HFFc6 (cell line): ENCODE results near the gene MAN1A1. TPM values are rescaled to one million over a fixed set of nuclear protein-coding genes. Genes with fewer than 3 reads are reported as not detected.

ENCODE experiments used
- DNase-seq: peaks from one replicate; pipeline ENCODE4 v3.0.0-alpha.2; 2018
- H3K27ac Mint-ChIP-seq: 2 replicates; pipeline ENCODE4 v1.8.0; 2020; ENCODE audit warnings: mild to moderate bottlenecking, mixed read lengths
- H3K27me3 Mint-ChIP-seq: 2 replicates; pipeline ENCODE4 v1.8.0; 2021; ENCODE audit warnings: mild to moderate bottlenecking, moderate library complexity, mixed read lengths; ENCODE audit not compliant: insufficient read depth
- H3K36me3 Mint-ChIP-seq: 2 replicates; pipeline ENCODE4 v1.8.0; 2021; ENCODE audit warnings: low read depth, mixed read lengths
- H3K4me1 Mint-ChIP-seq: 2 replicates; pipeline ENCODE4 v1.8.0; 2020; ENCODE audit warnings: low read depth, mixed read lengths
- H3K4me3 Mint-ChIP-seq: 2 replicates; pipeline ENCODE4 v1.8.0; 2020; ENCODE audit warnings: mild to moderate bottlenecking, moderate library complexity, mixed read lengths
- H3K9me3 Mint-ChIP-seq: 2 replicates; pipeline ENCODE4 v1.8.0; 2020; ENCODE audit warnings: mild to moderate bottlenecking, mixed read lengths
- CTCF ChIP-seq: fragments of 200-600 bp; sonication (generic); IDR thresholded peaks from 2 replicates; pipeline ENCODE4 v1.5.0; 2021; ENCODE audit warnings: antibody characterized with exemption, mild to moderate bottlenecking
- total RNA-seq, 6 experiments: library from RNA; stranded (reverse); fragmentation: NEBNext Ultra II Directional; extraction: Animal tissue kit (Norgen Biotek cat#: 25700); gene quantifications; 2 replicates in 1 of 6; 3 replicates in 5 of 6; pipeline ENCODE4 v1.2.3, GENCODE V29; 2021

MAN1A1 gene
- total RNA-seq, 6 experiments from 2014 or later = 0.12 to 0.64 (median 0.16) TPM

- Mint-ChIP-seq H3K36me3 (no peaks in the 10 kb centered on the region), H3K27ac (no peak overlapping the region), H3K4me1 (no peaks in the 10 kb centered on the region), H3K4me3 (no peak overlapping the region), H3K9me3 (peaks cover 13% of the 10 kb centered on the region), H3K27me3 (no peaks in the 10 kb centered on the region)
- DNase-seq = no peak
- TF ChIP-seq CTCF = no peak
Observed at GRCh38 chr6:119240257-119241110, 109.1 kb downstream of the MAN1A1 start.

GRCh38 chr6:119237177-119237715 lies 112.3 kb downstream of the MAN1A1 start:
- H3K36me3 Mint-ChIP-seq = no peaks in the 10 kb centered on the region
- TF ChIP-seq CTCF = no peak
- no peak overlapping the region for H3K27ac Mint-ChIP-seq
- no peak overlapping the region for H3K4me3 Mint-ChIP-seq
- H3K4me1 Mint-ChIP-seq = no peaks in the 10 kb centered on the region
- DNase-seq = no peak
- H3K27me3 Mint-ChIP-seq = no peaks in the 10 kb centered on the region
- peaks cover 20% of the 10 kb centered on the region for H3K9me3 Mint-ChIP-seq

GRCh38 chr6:119234941-119235340 lies 114.6 kb downstream of the MAN1A1 start:
- TF ChIP-seq CTCF = no peak
- DNase-seq = no peak
- H3K9me3 Mint-ChIP-seq = peaks cover 20% of the 10 kb centered on the region
- no peaks in the 10 kb centered on the region for H3K27me3 Mint-ChIP-seq
- no peaks in the 10 kb centered on the region for H3K4me1 Mint-ChIP-seq
- no peak overlapping the region for H3K27ac Mint-ChIP-seq
- H3K36me3 Mint-ChIP-seq = no peaks in the 10 kb centered on the region
- no peak overlapping the region for H3K4me3 Mint-ChIP-seq

- Mint-ChIP-seq H3K4me3 (no peak overlapping the region), H3K27me3 (no peaks in the 10 kb centered on the region), H3K36me3 (no peaks in the 10 kb centered on the region), H3K9me3 (peaks cover 20% of the 10 kb centered on the region), H3K27ac (no peak overlapping the region), H3K4me1 (no peaks in the 10 kb centered on the region)
- no peak for DNase-seq
- no peak for TF ChIP-seq CTCF
Observed at GRCh38 chr6:119234457-119234856, 115.1 kb downstream of the MAN1A1 start.

GRCh38 chr6:119233312-119233984 lies 116.1 kb downstream of the MAN1A1 start:
- H3K4me1 Mint-ChIP-seq = no peaks in the 10 kb centered on the region
- H3K9me3 Mint-ChIP-seq = peaks cover 20% of the 10 kb centered on the region
- no peak for TF ChIP-seq CTCF
- H3K27ac Mint-ChIP-seq = no peak overlapping the region
- H3K27me3 Mint-ChIP-seq = no peaks in the 10 kb centered on the region
- no peak overlapping the region for H3K4me3 Mint-ChIP-seq
- no peak for DNase-seq
- H3K36me3 Mint-ChIP-seq = no peaks in the 10 kb centered on the region
